Middle frontal gyrus (tissue), 1 donor: ENCODE measurements around the gene EFR3B.
"Not testable (repeated sequence)": the region's sequence is repeated elsewhere in the genome, so short reads cannot be mapped to it uniquely, and the experiment has no call there.

Experiments used
- DNase-seq: peaks from one replicate; pipeline ENCODE4 v3.0.0-alpha.2; 2015; ENCODE audit warnings: low spot score; ENCODE audit errors: extremely low spot score

EFR3B gene

GRCh38 chr2:25072606-25073005, 30.7 kb downstream of the EFR3B start:
- DNase-seq = no peak

- no peak for DNase-seq
Observed at GRCh38 chr2:25073025-25073424, 31.1 kb downstream of the EFR3B start.

DNA sequence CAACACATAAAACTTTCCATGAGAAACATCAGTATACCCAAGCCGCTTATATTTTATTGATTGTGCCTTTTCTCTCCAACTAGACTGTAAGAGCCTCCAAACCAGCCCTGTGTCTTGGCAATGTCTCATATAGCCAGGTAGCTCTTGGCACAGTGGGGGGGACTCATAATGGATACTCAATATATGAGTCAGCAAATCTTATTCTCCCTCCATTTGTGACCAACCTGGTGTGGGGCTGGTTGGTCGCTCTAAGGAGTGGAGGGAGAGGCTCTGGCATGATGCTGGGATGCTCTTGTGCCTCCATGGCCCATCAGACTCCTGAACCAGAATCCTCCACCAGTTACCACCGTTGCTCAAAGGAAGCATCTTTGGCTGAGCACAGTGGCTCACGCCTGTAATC, 32.0 kb downstream of the EFR3B start:
- no peak for DNase-seq

- DNase-seq = no peak
Observed at GRCh38 chr2:25074826-25075225, 33.0 kb downstream of the EFR3B start.

DNA sequence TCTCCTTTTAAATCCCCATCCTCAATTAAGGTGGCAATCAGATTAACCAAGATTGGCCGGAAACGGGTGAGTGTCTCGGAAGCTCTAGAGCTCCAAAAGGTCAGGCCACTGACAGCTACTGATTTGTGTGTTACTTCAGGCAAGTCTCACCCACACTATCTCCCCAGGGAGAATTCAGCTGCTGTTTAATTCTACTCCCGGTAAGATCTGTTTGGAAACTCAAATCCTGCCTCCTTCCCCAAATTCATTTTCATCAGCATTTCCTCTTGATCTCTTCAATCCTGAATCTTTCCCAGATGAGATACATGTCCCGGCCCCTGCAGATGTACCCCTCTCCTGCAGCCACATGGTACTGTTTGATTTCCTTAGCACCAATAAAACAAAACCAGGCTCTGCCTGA, 34.9 kb downstream of the EFR3B start:
- no peak for DNase-seq

DNA sequence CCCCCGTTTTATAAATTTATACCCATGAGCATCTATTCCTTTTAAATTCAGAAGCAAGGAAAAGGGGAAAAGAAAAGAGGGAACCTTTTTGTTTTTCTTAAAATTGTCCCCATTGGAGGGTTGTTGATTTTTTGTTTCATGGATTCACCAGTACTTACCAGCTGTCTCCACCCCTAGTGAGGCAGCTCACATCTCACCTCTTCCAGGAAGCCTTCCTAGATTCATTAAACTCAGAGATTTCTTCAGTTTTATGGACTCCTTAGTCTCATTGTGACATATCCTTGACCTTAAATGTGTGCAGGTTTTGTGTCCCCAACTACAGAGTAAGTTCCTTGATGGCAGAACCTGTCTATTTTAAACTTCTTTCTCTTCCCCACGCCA, 35.9 kb downstream of the EFR3B start:
- no peak for DNase-seq

GRCh38 chr2:25078170-25079049, 36.5 kb downstream of the EFR3B start:
- no peak for DNase-seq

DNA sequence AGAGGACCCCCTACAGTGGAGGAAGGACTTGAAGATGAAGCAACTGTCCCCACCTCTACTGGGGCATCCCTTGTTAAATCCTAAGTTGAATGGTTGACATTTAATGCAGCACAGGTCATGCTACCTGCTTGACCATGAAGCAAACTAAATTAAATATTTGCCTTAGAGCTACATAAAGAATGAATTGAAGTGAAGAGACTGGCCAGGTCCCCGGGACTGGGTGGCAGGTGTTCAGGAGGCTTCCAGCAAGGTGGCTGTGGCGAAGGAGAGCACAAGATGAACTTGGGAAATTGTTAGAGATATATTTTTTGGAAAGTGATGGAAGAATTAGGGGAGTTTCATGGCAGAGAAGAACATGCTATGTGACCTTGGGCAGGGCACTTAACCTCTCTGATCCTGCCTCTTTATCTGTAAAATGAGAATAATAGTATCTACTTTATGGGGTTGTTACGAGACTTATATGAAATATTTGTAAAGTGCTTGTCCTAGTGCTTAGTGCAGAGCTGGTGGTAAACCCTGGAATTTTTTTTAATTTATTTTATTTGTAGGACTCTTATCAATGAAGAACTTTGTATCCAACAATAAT, 37.3 kb downstream of the EFR3B start:
- DNase-seq = no peak

- no peak for DNase-seq
Observed at GRCh38 chr2:25081237-25081790, 39.4 kb downstream of the EFR3B start.

DNA sequence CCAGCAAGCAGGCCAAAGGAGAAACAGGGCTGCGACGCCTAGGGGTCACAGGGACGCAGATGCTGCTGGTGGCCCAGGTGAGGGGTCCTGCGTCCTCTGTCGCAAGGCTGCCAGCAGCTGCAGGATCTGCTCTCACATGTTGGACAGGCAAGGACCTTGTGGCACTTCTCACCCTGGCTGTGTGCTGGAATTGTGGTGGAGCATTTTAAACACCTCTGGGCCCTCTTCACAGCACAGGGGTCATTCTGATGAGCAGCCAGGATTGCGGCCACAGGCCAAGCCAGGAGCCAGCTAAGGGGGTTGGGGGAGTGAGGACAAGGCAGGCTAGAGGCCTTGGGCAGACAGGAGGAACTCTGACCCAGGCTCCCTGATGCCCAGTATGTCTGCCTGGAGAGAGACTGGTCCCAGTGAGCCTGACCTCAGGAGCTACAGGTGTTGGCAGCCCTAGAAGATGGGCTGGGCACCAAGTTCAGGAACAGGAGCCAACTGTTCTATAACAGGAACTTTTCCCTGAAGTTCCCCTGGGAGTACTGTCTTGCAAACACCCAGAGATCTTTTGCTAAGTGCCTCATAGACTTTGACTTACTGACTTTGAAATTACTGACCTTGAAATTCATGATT, 40.2 kb downstream of the EFR3B start:
- DNase-seq = no peak

DNA sequence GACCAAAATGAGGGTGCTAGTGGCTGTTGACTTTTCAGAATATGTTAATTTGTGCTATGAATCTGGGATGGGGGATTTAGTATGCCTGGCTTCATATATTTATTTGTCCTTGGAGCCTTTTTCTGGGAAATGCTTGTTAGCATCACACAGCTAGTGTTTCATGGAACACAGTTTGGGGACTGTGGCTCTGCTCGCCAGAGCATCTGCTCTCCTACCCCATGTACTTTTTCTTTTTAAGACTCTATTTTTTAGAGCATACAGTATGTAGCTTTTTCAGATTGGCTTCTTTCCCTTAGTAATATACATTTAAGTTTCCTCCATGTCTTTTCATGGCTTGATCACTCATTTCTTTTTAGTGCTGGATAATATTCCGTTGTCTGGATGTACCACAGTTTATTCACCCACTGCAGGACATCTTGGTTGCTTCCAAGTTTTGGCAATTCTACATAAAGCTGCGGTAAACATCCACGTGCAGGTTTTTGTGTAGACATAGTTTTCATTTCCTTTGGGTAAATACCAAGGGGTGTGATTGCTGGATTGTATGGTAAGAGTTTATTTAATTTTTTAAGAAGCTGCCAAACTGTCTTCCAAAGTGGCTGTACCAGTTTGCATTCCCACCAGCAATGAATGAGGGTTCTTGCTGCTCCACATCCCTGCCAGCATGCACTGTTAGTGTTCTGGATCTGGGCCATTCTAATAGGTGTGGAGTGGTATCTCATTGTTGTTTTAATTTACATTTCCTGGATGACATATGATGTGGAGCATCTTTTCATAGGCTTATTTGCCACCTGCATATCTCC, 44.1 kb downstream of the EFR3B start:
- no peak for DNase-seq

DNA sequence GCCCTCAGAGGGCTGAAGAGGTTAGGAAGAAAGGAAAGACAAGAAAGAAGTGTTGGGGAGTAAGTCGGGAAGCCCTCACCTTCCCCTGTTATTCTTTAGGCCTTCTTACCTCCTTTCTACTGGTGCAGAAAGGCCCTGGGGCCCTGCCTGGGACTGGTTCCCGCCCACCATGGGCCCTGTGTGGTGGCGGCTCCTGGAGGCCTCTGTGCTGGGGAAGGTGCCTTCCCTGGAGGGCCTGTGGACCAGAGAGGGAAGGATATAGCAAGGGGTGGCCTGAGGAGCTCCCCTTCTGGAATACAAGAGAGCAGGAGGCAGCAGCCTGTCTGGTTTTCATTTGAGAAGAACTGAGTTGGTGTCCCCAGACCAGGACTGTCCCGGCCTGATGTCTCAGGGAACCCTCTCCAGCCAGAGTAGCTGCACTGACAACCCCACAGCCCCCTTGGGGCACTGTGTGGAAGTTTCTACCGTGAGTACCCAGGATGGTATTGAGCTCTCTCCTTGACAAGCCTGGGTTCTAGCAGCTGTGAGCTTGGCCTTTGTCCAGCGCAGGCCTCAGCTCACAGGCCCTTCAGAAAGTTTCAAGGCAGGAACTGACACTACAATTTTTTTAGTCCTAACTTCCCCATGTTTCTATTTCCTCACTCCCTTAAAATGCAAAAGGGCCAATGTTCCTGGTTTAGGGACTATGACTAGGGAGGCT, 47.1 kb downstream of the EFR3B start:
- DNase-seq = no peak

DNA sequence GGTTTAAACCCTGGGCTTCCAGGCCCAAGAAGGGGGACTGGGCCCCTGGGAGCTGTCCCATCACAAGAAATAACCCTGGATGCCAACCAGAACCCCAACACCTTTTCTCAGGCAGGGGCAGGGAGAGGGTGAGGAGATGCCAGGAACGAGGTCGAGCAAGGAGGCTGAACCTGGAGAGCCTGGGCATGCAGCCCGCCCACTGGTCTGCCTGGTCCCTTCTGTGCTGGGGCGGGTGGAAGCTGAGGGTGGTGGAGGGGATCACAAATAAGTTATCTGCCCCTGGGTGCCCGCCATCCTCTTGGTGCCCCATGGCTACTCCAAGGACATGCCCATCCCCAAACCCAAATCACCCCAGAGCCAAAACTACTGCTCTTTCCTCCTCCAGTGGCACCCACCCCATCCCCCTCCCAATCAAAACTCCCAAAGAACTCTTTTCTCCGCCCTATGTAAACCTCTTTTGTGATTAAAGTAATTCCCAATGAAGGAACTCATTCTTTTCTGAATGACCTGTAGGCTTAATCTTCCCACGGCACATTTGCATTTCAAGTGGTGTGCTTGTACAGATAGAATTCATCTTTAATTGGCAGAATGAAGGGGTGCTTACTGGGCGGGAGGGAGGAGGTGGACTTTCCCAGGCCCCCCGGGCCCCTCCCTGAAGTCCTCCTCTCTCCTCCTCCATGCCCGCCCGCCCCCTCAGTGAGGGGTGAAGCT, 47.9 kb downstream of the EFR3B start:
- no peak for DNase-seq

GRCh38 chr2:25090801-25091200, 48.9 kb downstream of the EFR3B start:
- DNase-seq = no peak

- DNase-seq = no peak
Observed at GRCh38 chr2:25091265-25091664, 49.4 kb downstream of the EFR3B start.

DNA sequence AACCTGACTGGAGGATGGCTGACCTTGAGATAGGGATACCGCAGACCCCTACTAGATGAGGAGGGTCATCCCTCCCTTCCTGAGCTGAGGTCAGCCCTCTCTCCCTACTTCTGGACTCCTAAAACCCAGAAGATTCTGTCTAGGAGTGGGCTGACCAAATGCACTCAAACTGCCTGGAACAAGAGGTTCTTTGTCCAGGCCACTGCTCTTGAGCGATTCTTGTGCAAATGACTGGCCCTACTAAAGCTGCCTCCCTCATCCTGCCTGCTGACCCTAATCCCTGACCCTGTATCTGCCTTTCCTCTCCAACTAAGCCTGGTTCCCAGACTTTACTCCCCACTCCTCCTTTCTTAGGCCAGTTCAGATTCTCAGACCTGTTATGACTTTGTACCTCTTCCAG, 56.2 kb downstream of the EFR3B start:
- DNase-seq = no peak

- DNase-seq = no peak
Observed at GRCh38 chr2:25098670-25099486, 57.0 kb downstream of the EFR3B start.

DNA sequence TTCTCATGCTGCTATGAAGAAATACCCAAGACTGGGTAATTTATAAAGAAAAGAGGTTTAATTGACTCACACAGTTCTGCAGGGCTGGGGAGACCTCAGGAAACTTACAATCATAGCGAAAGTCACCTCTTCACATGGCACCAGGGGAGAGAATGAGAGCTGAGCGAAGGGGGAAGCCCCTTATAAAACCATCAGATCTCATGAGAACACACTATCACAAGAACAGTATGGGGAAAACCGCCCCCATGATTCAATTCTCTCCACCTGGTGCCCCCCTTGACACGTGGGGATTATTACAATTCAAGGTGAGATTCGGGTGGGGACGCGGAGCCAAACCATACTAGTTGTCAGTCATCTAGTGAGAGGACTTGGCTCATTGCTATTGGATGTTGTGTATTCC, 60.5 kb downstream of the EFR3B start:
- not testable (repeated sequence) for DNase-seq

DNA sequence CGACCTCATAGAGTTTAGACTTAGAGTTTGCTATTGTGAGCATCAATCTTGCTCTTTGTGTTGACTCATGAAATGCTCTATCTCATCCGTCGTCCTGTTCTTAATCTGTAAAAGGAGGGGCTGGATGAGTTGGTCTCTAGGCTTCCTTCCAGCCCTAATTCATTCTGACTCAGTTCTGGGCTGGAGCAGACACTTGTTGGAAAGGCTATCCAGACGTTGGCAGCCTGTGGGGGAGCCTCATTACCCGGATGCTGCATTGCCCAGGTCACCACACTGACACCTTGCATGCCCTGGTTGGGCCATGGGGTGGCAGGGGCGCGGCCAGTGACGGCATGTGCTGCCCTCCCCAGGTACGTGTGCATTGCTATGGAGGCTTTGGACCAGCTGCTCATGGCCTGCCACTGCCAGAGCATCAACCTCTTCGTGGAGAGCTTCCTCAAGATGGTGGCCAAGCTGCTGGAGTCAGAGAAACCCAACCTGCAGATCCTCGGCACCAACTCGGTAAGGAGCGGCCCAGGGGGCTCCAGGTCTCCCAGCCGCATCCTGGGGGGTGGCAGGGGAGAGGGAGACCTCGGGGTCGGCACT, 61.5 kb downstream of the EFR3B start:
- DNase-seq = no peak
